Panc1 (cell line): Measurements from ENCODE around the gene PMCH. TPM values are rescaled to one million over a fixed set of nuclear protein-coding genes. Genes with fewer than 3 reads are reported as not detected.

Experiments used
- ATAC-seq: fragments of 200-7000 bp; cut with Tn5 transposase; 2 replicates; pipeline ENCODE4 v1.9.1; 2020; ENCODE audit warnings: mild to moderate bottlenecking, moderate library complexity
- BruUV-seq: library from RNA; stranded (reverse); fragments of 400-500 nt; replicated peaks from 2 replicates; lab custom pipeline; 2021; lab: Mats Ljungman, UMichigan
- CTCF ChIA-PET: fragments of 300-600 bp; sonication (Branson Sonifier 250); formaldehyde crosslinking; loops from one replicate; lab custom pipeline; 2022; ENCODE audit warnings: antibody characterized with exemption; lab: Charles Lee
- POLR2A ChIA-PET: fragments of 300-600 bp; sonication (Branson Sonifier 250); formaldehyde crosslinking; loops from one replicate; lab custom pipeline; 2022; ENCODE audit warnings: antibody characterized with exemption; lab: Charles Lee
- DNase-seq: peaks from one replicate; pipeline ENCODE4 v3.0.0-alpha.2; 2010; ENCODE audit warnings: low read depth, low spot score
- H3K27ac ChIP-seq: 2 replicates; pipeline ENCODE4 v1.5.1; 2011; ENCODE audit warnings: mild to moderate bottlenecking, low read length, inconsistent platforms
- H3K27me3 ChIP-seq: fragments of 200-500 bp; sonication (Bioruptor generic); 2 replicates; pipeline ENCODE4 v1.6.0; 2014; ENCODE audit warnings: low read length, inconsistent platforms; ENCODE audit not compliant: control insufficient read depth, insufficient read depth
- H3K36me3 ChIP-seq: fragments of 200-500 bp; sonication (Bioruptor generic); 2 replicates; pipeline ENCODE4 v1.5.1; 2014; ENCODE audit warnings: inconsistent platforms, mild to moderate bottlenecking, low read length, moderate library complexity; ENCODE audit not compliant: control insufficient read depth, insufficient read depth
- H3K4me1 ChIP-seq: 2 replicates; pipeline ENCODE4 v1.5.1; 2011; ENCODE audit warnings: inconsistent platforms, mild to moderate bottlenecking, low read length, moderate library complexity; ENCODE audit not compliant: control insufficient read depth, insufficient read depth
- H3K4me3 ChIP-seq, 2 experiments: 2 replicates each; pipeline ENCODE4 v1.5.1; 2011 to 2012; ENCODE audit warnings: low read depth in 2 of 2, low read length in 2 of 2, mild to moderate bottlenecking in 2 of 2, inconsistent platforms in 1 of 2, moderate library complexity in 1 of 2
- H3K9me3 ChIP-seq: fragments of 200-500 bp; sonication (Bioruptor generic); 2 replicates; pipeline ENCODE4 v1.5.1; 2014; ENCODE audit warnings: low read depth, mild to moderate bottlenecking, inconsistent platforms, low read length, moderate library complexity; ENCODE audit not compliant: control insufficient read depth, insufficient read depth
- POLR2AphosphoS5 ChIP-seq: IDR thresholded peaks from 2 replicates; pipeline ENCODE4 v1.6.1; 2012; ENCODE audit warnings: mild to moderate bottlenecking, low read depth, low read length, moderate library complexity
- REST ChIP-seq, 2 experiments: IDR thresholded peaks; 2 replicates each; pipeline ENCODE4 v1.6.1; 2011 to 2012; ENCODE audit warnings: low read depth in 2 of 2, control low read depth in 1 of 2, low read length in 1 of 2, mild to moderate bottlenecking in 1 of 2, moderate library complexity in 1 of 2; ENCODE audit not compliant: insufficient read depth in 1 of 2
- SIN3A ChIP-seq: IDR thresholded peaks from 2 replicates; pipeline ENCODE4 v1.6.1; 2012; ENCODE audit warnings: low read depth, mild to moderate bottlenecking, low read length, moderate library complexity, borderline replicate concordance; ENCODE audit not compliant: insufficient read depth
- TCF7L2 ChIP-seq: IDR thresholded peaks from 2 replicates; pipeline ENCODE4 v1.6.1; 2011; ENCODE audit warnings: mild to moderate bottlenecking, low read depth, low read length, inconsistent platforms
- in situ Hi-C: cut with HindIII; loops from 2 replicates; pipeline ENCODE4 v1.10.0; 2016; ENCODE audit warnings: low sequenced_read_pairs, low pct_unique_long_range_greater_than_20kb
- intact Hi-C: fragments of 100-400 bp; cut with micrococcal nuclease; formaldehyde crosslinking; loops from one replicate; pipeline ENCODE4 v1.10.0; 2022; ENCODE audit not compliant: unreplicated experiment
- total RNA-seq: library from RNA; stranded (reverse); gene quantifications from one replicate; pipeline ENCODE4 v1.2.1, GENCODE V29; 2021; ENCODE audit not compliant: unreplicated experiment
- TF ChIP-seq, protein P1 (sequence below): fragments of 450-650 bp; IDR thresholded peaks from 2 replicates; pipeline ENCODE4 v1.5.1; 2017; ENCODE audit warnings: mild to moderate bottlenecking

The PMCH gene
- total RNA-seq, 1 experiment from 2014 or later: not detected

- ChIA-PET CTCF (interaction anchor here (0.6 kb wide), 1 partner anchor 121 kb away, joined by 4 read pairs; no protein-coding TSS in a partner anchor), POLR2A (no interaction called here)
- DNase-seq (no peak), ATAC-seq (no peak)
- BruUV-seq: no TSS peak
- H3K27ac ChIP-seq: no peak overlapping the region
- TF ChIP-seq, protein P1, sequence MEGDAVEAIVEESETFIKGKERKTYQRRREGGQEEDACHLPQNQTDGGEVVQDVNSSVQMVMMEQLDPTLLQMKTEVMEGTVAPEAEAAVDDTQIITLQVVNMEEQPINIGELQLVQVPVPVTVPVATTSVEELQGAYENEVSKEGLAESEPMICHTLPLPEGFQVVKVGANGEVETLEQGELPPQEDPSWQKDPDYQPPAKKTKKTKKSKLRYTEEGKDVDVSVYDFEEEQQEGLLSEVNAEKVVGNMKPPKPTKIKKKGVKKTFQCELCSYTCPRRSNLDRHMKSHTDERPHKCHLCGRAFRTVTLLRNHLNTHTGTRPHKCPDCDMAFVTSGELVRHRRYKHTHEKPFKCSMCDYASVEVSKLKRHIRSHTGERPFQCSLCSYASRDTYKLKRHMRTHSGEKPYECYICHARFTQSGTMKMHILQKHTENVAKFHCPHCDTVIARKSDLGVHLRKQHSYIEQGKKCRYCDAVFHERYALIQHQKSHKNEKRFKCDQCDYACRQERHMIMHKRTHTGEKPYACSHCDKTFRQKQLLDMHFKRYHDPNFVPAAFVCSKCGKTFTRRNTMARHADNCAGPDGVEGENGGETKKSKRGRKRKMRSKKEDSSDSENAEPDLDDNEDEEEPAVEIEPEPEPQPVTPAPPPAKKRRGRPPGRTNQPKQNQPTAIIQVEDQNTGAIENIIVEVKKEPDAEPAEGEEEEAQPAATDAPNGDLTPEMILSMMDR: no peak
- TF ChIP-seq TCF7L2 (no peak), POLR2AphosphoS5 (no peak), SIN3A (no peak), REST (IDR thresholded peaks at IDR 0.05; ENCODE audit: insufficient read depth in 1 of 2, low read depth in 2 of 2, low read length in 1 of 2) (no peak)
- H3K4me1 ChIP-seq: no peaks in the 10 kb centered on the region
- no peaks in the 10 kb centered on the region for H3K9me3 ChIP-seq
- intact Hi-C loops (loop anchor here (10.0 kb wide), 1 partner anchor 58 kb away; no protein-coding TSS in a partner anchor), in situ Hi-C loops (no loop called here)
- no peaks in the 10 kb centered on the region for H3K27me3 ChIP-seq
- H3K4me3 ChIP-seq: no peak overlapping the region
- no peaks in the 10 kb centered on the region for H3K36me3 ChIP-seq
These were observed 4.9 kb upstream of the PMCH start for GRCh38 chr12:102202556-102202955.

GRCh38 chr12:102201436-102202061 is 3.9 kb upstream of the PMCH start:
- ChIA-PET POLR2A (no interaction called here), CTCF (no interaction called here)
- no peak for ATAC-seq

More at GRCh38 chr12:102201436-102202061, 3.9 kb upstream of the PMCH start:
- H3K27ac ChIP-seq: no peak overlapping the region
- no peak overlapping the region for H3K4me3 ChIP-seq
- no peaks in the 10 kb centered on the region for H3K27me3 ChIP-seq
- BruUV-seq: no TSS peak
- in situ Hi-C loops: no loop called here
- no peaks in the 10 kb centered on the region for H3K4me1 ChIP-seq
- no peaks in the 10 kb centered on the region for H3K36me3 ChIP-seq
- no peak for DNase-seq
- TF ChIP-seq SIN3A (no peak), TCF7L2 (no peak), POLR2AphosphoS5 (no peak), REST (IDR thresholded peaks at IDR 0.05; ENCODE audit: insufficient read depth in 1 of 2, low read depth in 2 of 2, low read length in 1 of 2) (no peak)
- TF ChIP-seq, protein P1: no peak
- intact Hi-C loops: loop anchor here (10.0 kb wide), 1 partner anchor 57 kb away; no protein-coding TSS in a partner anchor
- H3K9me3 ChIP-seq: no peaks in the 10 kb centered on the region
